Measurements from ENCODE around the gene SLC9A7.

Gene SLC9A7

DNA sequence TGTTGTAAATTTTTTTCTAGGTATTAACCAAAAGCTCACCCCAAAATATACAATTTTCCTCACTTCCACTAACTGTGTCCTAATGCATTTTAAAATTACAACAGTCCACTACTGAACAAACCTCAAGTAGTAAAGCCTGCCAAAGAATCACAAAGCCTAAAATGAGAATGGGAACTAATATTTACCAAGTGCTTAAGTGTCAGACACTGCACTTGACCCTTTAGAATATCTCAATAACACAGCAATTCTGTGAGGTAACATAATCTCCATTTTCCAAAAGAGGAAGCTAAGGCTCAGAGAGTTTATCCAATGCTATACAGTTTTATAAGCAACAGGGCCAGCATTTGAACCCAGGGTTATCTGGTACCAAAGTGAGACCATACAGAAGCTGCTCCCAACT, 4.9 kb downstream of the SLC9A7 start:
- TF ChIP-seq, protein P1, sequence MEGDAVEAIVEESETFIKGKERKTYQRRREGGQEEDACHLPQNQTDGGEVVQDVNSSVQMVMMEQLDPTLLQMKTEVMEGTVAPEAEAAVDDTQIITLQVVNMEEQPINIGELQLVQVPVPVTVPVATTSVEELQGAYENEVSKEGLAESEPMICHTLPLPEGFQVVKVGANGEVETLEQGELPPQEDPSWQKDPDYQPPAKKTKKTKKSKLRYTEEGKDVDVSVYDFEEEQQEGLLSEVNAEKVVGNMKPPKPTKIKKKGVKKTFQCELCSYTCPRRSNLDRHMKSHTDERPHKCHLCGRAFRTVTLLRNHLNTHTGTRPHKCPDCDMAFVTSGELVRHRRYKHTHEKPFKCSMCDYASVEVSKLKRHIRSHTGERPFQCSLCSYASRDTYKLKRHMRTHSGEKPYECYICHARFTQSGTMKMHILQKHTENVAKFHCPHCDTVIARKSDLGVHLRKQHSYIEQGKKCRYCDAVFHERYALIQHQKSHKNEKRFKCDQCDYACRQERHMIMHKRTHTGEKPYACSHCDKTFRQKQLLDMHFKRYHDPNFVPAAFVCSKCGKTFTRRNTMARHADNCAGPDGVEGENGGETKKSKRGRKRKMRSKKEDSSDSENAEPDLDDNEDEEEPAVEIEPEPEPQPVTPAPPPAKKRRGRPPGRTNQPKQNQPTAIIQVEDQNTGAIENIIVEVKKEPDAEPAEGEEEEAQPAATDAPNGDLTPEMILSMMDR (conservative IDR thresholded peaks at IDR 0.05): no peak
- peak overlapping the region; percentile 51 for H3K27ac ChIP-seq

DNA sequence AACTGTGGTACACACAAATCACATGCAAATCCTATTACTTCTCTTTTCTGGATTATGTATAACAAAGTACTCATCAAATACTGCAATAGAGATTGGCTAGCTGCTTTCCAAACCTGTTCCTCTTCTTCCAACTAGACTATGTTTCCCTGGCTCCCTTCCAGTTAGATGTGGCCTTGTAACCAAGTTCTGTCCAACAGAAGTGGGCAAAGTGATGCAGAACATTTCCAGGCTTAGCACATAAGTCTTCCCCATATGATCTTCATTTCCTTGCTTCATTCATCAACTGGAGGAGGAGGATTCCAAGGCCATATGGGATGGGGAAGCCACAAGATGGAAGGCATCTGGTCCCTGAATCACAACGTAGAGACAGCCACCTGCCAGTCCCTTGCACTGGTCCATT, 8.0 kb downstream of the SLC9A7 start:
- H3K27ac ChIP-seq: no peak overlapping the region
- TF ChIP-seq, protein P1 (conservative IDR thresholded peaks at IDR 0.05): no peak

DNA sequence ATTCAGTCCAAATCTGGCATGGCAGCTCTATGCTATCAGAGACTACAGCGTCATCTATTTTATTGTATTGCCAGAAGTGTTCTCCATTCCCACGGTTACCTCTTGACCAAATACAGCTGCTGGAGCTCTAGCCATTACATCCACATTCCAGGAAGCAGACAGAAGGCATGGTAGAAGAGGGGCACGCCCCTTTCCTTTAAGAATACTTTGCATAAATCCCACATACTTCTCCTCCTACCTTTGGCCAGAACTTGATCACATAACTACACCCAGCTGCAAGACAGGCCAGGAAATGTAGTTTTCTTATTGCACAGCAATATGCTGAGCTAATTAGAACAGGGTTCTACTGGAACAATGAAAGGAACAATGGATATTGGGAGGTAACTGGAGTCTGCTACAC, 14.9 kb downstream of the SLC9A7 start:
- TF ChIP-seq, protein P1 (conservative IDR thresholded peaks at IDR 0.05): no peak

DNA sequence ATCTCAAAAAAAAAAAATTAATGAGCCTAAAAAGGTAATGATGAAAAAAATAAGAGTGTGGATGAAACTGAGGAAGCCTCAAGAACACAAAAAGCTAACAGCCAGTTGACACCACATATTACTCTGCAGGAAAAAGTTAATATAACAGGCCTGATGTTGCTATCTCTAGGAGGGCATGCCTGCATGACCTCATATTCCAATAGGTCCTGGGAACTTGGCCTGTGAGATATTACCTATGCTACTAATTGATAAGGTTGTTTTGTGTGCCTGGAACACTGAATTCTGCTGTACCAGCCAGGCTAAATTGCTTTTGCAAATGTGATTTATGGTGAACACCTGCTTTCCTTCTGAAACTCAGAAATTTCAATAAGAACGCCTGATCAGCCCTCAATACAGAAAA, 15.9 kb downstream of the SLC9A7 start:
- H3K27ac ChIP-seq: no peak overlapping the region

More for the DNA sequence above, 14.9 kb downstream of the SLC9A7 start:
- H3K27ac ChIP-seq: no peak overlapping the region

DNA sequence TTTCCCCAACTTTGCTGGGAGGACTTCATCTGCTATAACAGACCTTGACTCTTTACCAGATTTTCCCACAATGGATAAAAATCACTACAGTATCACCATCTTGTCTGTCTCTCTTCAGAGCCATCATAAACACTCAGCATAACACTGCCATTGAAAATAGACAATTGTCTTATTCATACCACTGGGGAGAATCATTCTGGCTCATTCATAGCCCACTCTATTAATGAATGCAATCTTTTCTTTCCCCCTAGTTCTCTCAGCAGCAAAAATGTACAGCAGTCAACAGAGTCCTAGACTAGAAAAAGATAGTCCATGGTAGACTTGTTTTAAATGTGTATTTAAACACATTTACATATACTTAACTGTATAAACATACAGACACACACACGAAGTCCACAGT, 19.2 kb downstream of the SLC9A7 start:
- H3K27ac ChIP-seq: peak overlapping the region; percentile 13; the same call in 1 of the 2 replicates
- TF ChIP-seq, protein P1 (conservative IDR thresholded peaks at IDR 0.05): no peak

More for the DNA sequence above, 15.9 kb downstream of the SLC9A7 start:
- TF ChIP-seq, protein P1 (conservative IDR thresholded peaks at IDR 0.05): no peak

DNA sequence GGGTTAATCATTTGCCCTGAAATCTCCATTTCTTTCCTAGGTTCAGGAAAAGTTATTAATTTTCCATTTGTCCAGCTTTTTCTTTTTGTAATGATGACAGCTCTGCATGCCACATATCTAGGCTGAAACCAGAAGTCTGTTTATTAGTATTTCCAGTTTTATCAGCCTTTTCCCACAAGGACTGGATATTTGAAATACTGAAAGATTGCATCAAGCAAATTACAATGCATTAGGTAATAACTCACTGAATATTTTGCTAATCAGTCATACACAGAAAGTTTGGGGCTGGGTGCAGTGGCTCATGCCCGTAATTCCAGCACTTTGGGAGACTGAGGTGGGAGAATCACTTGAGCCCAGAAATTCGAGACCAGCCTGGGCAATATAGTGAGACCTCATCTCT, 21.5 kb downstream of the SLC9A7 start:
- H3K27ac ChIP-seq: no peak overlapping the region
- TF ChIP-seq, protein P1 (conservative IDR thresholded peaks at IDR 0.05): no peak

DNA sequence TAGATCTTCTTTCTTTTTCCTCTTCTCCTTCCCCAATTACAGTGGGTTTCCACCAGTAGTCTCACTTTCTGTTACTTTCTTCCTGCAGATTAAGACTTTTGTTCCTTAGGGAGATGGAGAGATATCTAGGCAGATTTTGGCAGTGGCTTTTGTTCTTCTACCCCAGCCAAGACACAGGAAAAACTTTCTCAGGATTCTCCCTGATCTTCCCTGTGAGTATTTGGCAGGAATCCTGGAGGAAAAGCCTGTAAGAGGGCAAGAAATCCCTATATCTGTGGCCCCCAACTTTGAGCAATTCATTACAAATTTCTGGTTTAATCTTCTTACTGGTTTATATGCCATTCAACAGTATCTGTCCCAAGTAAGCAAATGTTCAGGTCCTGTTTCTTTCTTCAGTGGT, 21.9 kb downstream of the SLC9A7 start:
- TF ChIP-seq, protein P1 (conservative IDR thresholded peaks at IDR 0.05): no peak
- H3K27ac ChIP-seq: no peak overlapping the region

Data from VCaP (cell line).